GM23338 (cell line): Measurements from ENCODE around the gene KLC4.

Experiments used
- CREB1 ChIP-seq: fragments of 250-450 bp; sonication (Bioruptor Pico); IDR thresholded peaks from 2 replicates; pipeline ENCODE4 v1.5.0; 2020; ENCODE audit warnings: low read depth, mild to moderate bottlenecking, moderate library complexity
- CTCF ChIP-seq, 2 experiments: fragments of 200-600 bp in 1 of 2; sonication (generic) in 1 of 2; conservative IDR thresholded peaks; 2 replicates each; pipeline versions ENCODE4 v1.5.1 to v1.6.1; 2016 to 2017; ENCODE audit warnings: antibody characterized with exemption in 2 of 2, low read depth in 2 of 2, mild to moderate bottlenecking in 2 of 2, moderate library complexity in 1 of 2
- EZH2 ChIP-seq: fragments of 200-600 bp; sonication (generic); IDR thresholded peaks from one replicate; pipeline ENCODE4 v1.8.0; 2017; ENCODE audit warnings: antibody characterized with exemption, mild to moderate bottlenecking, low read depth; ENCODE audit not compliant: unreplicated experiment
- EZH2phosphoT487 ChIP-seq: fragments of 200-600 bp; sonication (generic); IDR thresholded peaks from one replicate; pipeline ENCODE4 v1.8.1; 2018; ENCODE audit warnings: antibody characterized with exemption; ENCODE audit not compliant: unreplicated experiment
- JUNB ChIP-seq: IDR thresholded peaks from one replicate; pipeline ENCODE4 v1.6.1; 2016; ENCODE audit warnings: antibody characterized with exemption; ENCODE audit not compliant: unreplicated experiment
- NANOG ChIP-seq: IDR thresholded peaks from 2 replicates; pipeline ENCODE4 v1.6.1; 2016; ENCODE audit warnings: antibody characterized with exemption, borderline replicate concordance
- POLR2AphosphoS5 ChIP-seq: IDR thresholded peaks from 2 replicates; pipeline ENCODE4 v1.6.1; 2016; ENCODE audit warnings: antibody characterized with exemption, low read depth
- STAT1 ChIP-seq: IDR thresholded peaks from one replicate; pipeline ENCODE4 v1.6.1; 2016; ENCODE audit warnings: antibody characterized with exemption; ENCODE audit not compliant: unreplicated experiment
- ZNF114 ChIP-seq: fragments of 250-450 bp; sonication (Bioruptor Pico); IDR thresholded peaks from 2 replicates; pipeline ENCODE4 v1.5.0; 2020; ENCODE audit warnings: mild to moderate bottlenecking, moderate library complexity
- ZNF331 ChIP-seq: fragments of 250-450 bp; sonication (Bioruptor Pico); IDR thresholded peaks from 2 replicates; pipeline ENCODE4 v1.5.0; 2020; ENCODE audit warnings: low read depth, mild to moderate bottlenecking, moderate library complexity
- TF ChIP-seq, protein P1 (sequence below): IDR thresholded peaks from one replicate; pipeline ENCODE4 v1.6.1; 2018; ENCODE audit warnings: antibody characterized with exemption; ENCODE audit not compliant: unreplicated experiment
- TF ChIP-seq, protein P2 (sequence below): IDR thresholded peaks from 2 replicates; pipeline ENCODE4 v1.6.1; 2016; ENCODE audit warnings: antibody characterized with exemption
- TF ChIP-seq, protein P3 (sequence below): fragments of 250-450 bp; sonication (Bioruptor Pico); IDR thresholded peaks from 2 replicates; pipeline ENCODE4 v1.5.0; 2020; ENCODE audit warnings: mild to moderate bottlenecking, moderate library complexity

DNA sequence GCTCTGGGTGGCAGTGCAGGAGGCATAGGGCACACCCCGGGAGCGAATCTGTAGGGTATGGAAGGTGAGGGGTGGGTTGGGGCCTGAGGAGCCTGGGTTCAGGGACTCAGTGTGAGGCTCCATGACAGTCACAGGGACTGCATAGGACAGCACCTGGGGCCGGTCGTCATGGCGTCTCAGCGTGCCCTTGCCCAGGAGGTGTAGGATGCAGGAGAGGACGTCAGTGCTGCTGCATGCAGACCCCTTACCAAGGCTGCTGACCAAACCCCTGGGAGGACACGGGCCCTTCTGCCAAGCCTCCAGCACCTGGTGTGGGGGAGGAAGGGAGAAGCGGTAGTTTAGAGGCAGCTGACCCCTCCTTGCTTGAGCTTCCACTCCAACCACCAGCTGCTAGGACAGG is 21.7 kb upstream of the KLC4 start:
- TF ChIP-seq CTCF (conservative IDR thresholded peaks at IDR 0.05; ENCODE audit: low read depth in 2 of 2) (no peak), CREB1 (CRISPR knock-in tag) (no peak), EZH2phosphoT487 (no peak), EZH2 (no peak), STAT1 (no peak), POLR2AphosphoS5 (no peak), JUNB (no peak), ZNF114 (CRISPR knock-in tag) (no peak), ZNF331 (CRISPR knock-in tag) (no peak), NANOG (no peak)
- TF ChIP-seq, protein P1, sequence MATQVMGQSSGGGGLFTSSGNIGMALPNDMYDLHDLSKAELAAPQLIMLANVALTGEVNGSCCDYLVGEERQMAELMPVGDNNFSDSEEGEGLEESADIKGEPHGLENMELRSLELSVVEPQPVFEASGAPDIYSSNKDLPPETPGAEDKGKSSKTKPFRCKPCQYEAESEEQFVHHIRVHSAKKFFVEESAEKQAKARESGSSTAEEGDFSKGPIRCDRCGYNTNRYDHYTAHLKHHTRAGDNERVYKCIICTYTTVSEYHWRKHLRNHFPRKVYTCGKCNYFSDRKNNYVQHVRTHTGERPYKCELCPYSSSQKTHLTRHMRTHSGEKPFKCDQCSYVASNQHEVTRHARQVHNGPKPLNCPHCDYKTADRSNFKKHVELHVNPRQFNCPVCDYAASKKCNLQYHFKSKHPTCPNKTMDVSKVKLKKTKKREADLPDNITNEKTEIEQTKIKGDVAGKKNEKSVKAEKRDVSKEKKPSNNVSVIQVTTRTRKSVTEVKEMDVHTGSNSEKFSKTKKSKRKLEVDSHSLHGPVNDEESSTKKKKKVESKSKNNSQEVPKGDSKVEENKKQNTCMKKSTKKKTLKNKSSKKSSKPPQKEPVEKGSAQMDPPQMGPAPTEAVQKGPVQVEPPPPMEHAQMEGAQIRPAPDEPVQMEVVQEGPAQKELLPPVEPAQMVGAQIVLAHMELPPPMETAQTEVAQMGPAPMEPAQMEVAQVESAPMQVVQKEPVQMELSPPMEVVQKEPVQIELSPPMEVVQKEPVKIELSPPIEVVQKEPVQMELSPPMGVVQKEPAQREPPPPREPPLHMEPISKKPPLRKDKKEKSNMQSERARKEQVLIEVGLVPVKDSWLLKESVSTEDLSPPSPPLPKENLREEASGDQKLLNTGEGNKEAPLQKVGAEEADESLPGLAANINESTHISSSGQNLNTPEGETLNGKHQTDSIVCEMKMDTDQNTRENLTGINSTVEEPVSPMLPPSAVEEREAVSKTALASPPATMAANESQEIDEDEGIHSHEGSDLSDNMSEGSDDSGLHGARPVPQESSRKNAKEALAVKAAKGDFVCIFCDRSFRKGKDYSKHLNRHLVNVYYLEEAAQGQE = no peak
- TF ChIP-seq, protein P2, sequence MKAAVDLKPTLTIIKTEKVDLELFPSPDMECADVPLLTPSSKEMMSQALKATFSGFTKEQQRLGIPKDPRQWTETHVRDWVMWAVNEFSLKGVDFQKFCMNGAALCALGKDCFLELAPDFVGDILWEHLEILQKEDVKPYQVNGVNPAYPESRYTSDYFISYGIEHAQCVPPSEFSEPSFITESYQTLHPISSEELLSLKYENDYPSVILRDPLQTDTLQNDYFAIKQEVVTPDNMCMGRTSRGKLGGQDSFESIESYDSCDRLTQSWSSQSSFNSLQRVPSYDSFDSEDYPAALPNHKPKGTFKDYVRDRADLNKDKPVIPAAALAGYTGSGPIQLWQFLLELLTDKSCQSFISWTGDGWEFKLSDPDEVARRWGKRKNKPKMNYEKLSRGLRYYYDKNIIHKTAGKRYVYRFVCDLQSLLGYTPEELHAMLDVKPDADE = no peak
- TF ChIP-seq, protein P3, sequence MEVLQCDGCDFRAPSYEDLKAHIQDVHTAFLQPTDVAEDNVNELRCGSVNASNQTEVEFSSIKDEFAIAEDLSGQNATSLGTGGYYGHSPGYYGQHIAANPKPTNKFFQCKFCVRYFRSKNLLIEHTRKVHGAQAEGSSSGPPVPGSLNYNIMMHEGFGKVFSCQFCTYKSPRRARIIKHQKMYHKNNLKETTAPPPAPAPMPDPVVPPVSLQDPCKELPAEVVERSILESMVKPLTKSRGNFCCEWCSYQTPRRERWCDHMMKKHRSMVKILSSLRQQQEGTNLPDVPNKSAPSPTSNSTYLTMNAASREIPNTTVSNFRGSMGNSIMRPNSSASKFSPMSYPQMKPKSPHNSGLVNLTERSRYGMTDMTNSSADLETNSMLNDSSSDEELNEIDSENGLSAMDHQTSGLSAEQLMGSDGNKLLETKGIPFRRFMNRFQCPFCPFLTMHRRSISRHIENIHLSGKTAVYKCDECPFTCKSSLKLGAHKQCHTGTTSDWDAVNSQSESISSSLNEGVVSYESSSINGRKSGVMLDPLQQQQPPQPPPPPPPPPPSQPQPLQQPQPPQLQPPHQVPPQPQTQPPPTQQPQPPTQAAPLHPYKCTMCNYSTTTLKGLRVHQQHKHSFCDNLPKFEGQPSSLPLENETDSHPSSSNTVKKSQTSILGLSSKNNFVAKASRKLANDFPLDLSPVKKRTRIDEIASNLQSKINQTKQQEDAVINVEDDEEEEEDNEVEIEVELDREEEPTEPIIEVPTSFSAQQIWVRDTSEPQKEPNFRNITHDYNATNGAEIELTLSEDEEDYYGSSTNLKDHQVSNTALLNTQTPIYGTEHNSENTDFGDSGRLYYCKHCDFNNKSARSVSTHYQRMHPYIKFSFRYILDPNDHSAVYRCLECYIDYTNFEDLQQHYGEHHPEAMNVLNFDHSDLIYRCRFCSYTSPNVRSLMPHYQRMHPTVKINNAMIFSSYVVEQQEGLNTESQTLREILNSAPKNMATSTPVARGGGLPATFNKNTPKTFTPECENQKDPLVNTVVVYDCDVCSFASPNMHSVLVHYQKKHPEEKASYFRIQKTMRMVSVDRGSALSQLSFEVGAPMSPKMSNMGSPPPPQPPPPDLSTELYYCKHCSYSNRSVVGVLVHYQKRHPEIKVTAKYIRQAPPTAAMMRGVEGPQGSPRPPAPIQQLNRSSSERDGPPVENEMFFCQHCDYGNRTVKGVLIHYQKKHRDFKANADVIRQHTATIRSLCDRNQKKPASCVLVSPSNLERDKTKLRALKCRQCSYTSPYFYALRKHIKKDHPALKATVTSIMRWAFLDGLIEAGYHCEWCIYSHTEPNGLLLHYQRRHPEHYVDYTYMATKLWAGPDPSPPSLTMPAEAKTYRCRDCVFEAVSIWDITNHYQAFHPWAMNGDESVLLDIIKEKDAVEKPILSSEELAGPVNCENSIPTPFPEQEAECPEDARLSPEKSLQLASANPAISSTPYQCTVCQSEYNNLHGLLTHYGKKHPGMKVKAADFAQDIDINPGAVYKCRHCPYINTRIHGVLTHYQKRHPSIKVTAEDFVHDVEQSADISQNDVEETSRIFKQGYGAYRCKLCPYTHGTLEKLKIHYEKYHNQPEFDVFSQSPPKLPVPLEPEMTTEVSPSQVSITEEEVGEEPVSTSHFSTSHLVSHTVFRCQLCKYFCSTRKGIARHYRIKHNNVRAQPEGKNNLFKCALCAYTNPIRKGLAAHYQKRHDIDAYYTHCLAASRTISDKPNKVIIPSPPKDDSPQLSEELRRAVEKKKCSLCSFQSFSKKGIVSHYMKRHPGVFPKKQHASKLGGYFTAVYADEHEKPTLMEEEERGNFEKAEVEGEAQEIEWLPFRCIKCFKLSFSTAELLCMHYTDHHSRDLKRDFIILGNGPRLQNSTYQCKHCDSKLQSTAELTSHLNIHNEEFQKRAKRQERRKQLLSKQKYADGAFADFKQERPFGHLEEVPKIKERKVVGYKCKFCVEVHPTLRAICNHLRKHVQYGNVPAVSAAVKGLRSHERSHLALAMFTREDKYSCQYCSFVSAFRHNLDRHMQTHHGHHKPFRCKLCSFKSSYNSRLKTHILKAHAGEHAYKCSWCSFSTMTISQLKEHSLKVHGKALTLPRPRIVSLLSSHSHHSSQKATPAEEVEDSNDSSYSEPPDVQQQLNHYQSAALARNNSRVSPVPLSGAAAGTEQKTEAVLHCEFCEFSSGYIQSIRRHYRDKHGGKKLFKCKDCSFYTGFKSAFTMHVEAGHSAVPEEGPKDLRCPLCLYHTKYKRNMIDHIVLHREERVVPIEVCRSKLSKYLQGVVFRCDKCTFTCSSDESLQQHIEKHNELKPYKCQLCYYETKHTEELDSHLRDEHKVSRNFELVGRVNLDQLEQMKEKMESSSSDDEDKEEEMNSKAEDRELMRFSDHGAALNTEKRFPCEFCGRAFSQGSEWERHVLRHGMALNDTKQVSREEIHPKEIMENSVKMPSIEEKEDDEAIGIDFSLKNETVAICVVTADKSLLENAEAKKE (CRISPR knock-in tag) = no peak
